ENCODE data around the gene LPGAT1.

GRCh38 chr1:211865180-211865579 is 34.6 kb upstream of the LPGAT1 start:
- TF ChIP-seq ATRX (CRISPR knock-in tag; IDR thresholded peaks at IDR 0.05; ENCODE audit: borderline replicate concordance) (no peak), ZNF24 (IDR thresholded peaks at IDR 0.05) (no peak), HNF1B (CRISPR knock-in tag; IDR thresholded peaks at IDR 0.05) (no peak), POLR2A (IDR thresholded peaks at IDR 0.05; ENCODE audit: insufficient read depth in 1 of 2, low read depth in 2 of 2, low read length in 2 of 2) (no peak)

Data from HepG2 (cell line).